Epithelial cell of prostate (primary cell): ENCODE data around the gene BZW1.
A peak's percentile ranks its signal among the peaks of the same experiment; 100 is the strongest.
"Not testable (repeated sequence)": the region's sequence is repeated elsewhere in the genome, so short reads cannot be mapped to it uniquely, and the experiment has no call there.

Experiments
- DNase-seq: peaks from one replicate; pipeline ENCODE4 v3.0.0-alpha.2; 2011; ENCODE audit warnings: low read depth, low spot score
- H3K27ac ChIP-seq: fragments of 450-650 bp; 2 replicates; pipeline ENCODE4 v1.5.1; 2017; ENCODE audit warnings: mild to moderate bottlenecking

BZW1 gene

GRCh38 chr2:200788121-200788718 lies 23.5 kb upstream of the BZW1 start:
- H3K27ac ChIP-seq = peak overlapping the region; percentile 100
- no peak for DNase-seq

- DNase-seq = no peak
- no peak overlapping the region for H3K27ac ChIP-seq
Observed at GRCh38 chr2:200790185-200790584, 21.5 kb upstream of the BZW1 start.

- DNase-seq = no peak
- no peak overlapping the region for H3K27ac ChIP-seq
Observed at GRCh38 chr2:200791905-200792304, 19.8 kb upstream of the BZW1 start.

GRCh38 chr2:200794143-200794542 lies 17.6 kb upstream of the BZW1 start:
- H3K27ac ChIP-seq = no peak overlapping the region

GRCh38 chr2:200795028-200795440 lies 16.7 kb upstream of the BZW1 start:
- H3K27ac ChIP-seq = no peak overlapping the region
- no peak for DNase-seq

More at GRCh38 chr2:200794143-200794542, 17.6 kb upstream of the BZW1 start:
- no peak for DNase-seq

- no peak for DNase-seq
Observed at GRCh38 chr2:200796561-200796960, 15.1 kb upstream of the BZW1 start.

GRCh38 chr2:200797242-200797770 lies 14.4 kb upstream of the BZW1 start:
- DNase-seq = no peak
- H3K27ac ChIP-seq = no peak overlapping the region

More at GRCh38 chr2:200796561-200796960, 15.1 kb upstream of the BZW1 start:
- no peak overlapping the region for H3K27ac ChIP-seq

GRCh38 chr2:200798514-200798913 lies 13.2 kb upstream of the BZW1 start:
- no peak overlapping the region for H3K27ac ChIP-seq
- DNase-seq = no peak

- no peak for DNase-seq
- no peak overlapping the region for H3K27ac ChIP-seq
Observed at GRCh38 chr2:200800458-200800857, 11.3 kb upstream of the BZW1 start.

- not testable (repeated sequence) for H3K27ac ChIP-seq, DNase-seq
Observed at GRCh38 chr2:200801431-200801830, 10.3 kb upstream of the BZW1 start.

GRCh38 chr2:200809506-200810251 lies 2.0 kb upstream of the BZW1 start:
- peak overlapping the region; percentile 95 for H3K27ac ChIP-seq
- DNase-seq = no peak

GRCh38 chr2:200810252-200810997 lies 1.3 kb upstream of the BZW1 start:
- peak overlapping the region; percentile 95 for H3K27ac ChIP-seq
- DNase-seq = no peak

GRCh38 chr2:200810998-200811332 lies 745 bp upstream of the BZW1 start:
- H3K27ac ChIP-seq = peak overlapping the region; percentile 95
- no peak for DNase-seq

GRCh38 chr2:200812122-200813022 lies 662 bp downstream of the BZW1 start:
- peak overlapping the region; percentile 95 for H3K27ac ChIP-seq
- DNase-seq = no peak

GRCh38 chr2:200814276-200814815 lies 2.6 kb downstream of the BZW1 start:
- DNase-seq = no peak
- H3K27ac ChIP-seq = peak overlapping the region; percentile 95

GRCh38 chr2:200814917-200815316 lies 3.2 kb downstream of the BZW1 start:
- peak overlapping the region; percentile 95 for H3K27ac ChIP-seq
- no peak for DNase-seq

- DNase-seq, H3K27ac ChIP-seq: not testable (repeated sequence)
Observed at GRCh38 chr2:200818732-200819131, 7.0 kb downstream of the BZW1 start.

GRCh38 chr2:200820573-200821234 lies 9.0 kb downstream of the BZW1 start:
- no peak for DNase-seq
- H3K27ac ChIP-seq = no peak overlapping the region

GRCh38 chr2:200821686-200822245 lies 10.1 kb downstream of the BZW1 start:
- DNase-seq = no peak

More at GRCh38 chr2:200821686-200822245, 10.1 kb downstream of the BZW1 start:
- H3K27ac ChIP-seq = no peak overlapping the region
